GM21619 (cell line): ENCODE data around the gene UTP15.

ENCODE experiments used
- ATAC-seq: cut with Tn5 transposase; IDR thresholded peaks from one replicate; pipeline ENCODE4 v1.9.1; 2021; ENCODE audit not compliant: unreplicated experiment

The UTP15 gene

DNA sequence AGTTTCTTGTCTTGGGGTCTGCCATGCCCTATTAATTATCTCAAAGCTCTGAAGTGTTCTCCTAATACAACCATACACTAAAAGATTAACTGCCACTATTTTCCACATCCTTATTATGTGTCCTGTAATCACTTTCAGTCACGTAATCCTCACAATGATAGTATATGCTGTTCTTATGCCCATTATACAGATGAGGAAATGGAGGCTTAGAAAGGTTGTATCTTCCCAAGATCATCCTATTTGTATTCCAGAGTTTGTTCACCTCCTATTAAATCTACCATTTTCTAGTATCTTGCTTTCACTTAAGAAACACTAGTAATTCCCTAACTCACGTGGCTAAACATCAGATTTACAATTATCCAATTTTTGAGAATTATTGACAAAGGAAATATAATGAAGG lies 57.5 kb downstream of the UTP15 start:
- no peak for ATAC-seq

DNA sequence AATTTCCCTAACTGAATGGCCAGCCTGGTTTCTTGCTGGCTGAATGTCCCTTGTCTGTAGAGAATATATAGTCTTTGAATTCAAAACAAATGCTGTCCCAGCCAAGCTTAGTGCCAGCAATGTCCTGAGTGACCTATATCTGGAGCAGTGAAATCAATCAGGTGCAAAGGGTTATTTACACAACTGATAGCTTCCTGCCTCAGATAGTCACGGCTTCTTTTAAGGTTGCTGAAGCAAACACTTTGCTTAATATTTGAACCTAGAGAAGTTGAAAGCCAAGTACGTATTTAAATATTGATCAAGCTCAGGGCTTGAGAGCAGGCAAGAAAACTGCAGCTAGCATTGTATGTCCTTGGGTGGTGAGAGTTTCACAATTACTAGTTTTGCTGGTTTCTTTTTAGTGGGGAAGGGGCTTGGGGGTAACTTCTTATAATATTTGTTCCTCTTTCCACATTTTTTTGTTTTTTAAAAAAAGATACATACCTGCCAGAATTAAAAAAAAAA lies 58.4 kb downstream of the UTP15 start:
- ATAC-seq, result no peak

DNA sequence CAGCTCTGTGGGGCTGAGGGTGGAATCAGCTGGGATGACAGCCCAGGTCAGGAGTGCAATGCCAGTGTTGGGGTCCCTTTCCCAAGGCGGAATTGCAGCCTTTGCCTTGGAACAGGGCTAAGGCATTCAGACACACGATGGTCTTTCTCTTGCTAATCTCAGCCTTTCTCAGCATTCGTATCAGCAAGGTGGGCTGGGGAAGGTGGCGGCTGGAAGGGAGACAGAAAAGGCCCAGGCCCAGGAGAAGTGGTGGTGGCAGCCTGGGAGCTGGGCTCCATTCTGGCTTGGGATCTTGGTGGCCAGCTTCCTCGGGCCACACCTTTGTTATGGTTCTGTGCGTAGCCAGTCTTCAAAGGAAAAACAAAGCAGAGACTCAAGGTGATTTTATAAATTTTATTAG lies 59.3 kb downstream of the UTP15 start:
- ATAC-seq, result no peak

DNA sequence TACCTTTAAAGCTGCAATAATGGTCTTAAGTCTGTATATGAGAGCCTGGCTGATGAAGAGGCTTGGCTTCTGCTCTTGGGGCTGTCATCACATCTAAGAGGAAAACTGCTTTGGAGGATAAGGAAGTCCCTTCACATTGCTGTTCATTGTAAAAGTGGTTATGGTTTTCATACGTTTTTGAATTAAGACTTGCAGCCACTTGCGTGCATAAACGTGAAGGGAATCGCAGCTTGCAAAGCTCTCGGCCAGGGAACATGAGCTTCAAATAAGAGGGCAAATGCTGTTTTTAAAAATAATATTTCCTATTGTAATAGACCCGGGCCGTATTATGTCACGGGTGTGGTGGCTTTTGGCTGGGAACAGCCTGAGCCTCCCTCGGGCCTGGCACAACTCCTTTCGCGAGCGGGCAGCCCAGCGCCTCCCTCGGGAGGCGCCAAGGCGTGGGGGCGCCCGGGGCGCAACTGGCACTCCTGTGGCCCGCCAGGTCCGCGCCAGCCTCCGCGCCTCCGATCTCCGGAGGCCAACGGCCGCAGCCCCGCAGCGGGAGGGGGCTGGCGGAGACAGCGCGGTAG lies 59.9 kb downstream of the UTP15 start:
- ATAC-seq, result no peak

DNA sequence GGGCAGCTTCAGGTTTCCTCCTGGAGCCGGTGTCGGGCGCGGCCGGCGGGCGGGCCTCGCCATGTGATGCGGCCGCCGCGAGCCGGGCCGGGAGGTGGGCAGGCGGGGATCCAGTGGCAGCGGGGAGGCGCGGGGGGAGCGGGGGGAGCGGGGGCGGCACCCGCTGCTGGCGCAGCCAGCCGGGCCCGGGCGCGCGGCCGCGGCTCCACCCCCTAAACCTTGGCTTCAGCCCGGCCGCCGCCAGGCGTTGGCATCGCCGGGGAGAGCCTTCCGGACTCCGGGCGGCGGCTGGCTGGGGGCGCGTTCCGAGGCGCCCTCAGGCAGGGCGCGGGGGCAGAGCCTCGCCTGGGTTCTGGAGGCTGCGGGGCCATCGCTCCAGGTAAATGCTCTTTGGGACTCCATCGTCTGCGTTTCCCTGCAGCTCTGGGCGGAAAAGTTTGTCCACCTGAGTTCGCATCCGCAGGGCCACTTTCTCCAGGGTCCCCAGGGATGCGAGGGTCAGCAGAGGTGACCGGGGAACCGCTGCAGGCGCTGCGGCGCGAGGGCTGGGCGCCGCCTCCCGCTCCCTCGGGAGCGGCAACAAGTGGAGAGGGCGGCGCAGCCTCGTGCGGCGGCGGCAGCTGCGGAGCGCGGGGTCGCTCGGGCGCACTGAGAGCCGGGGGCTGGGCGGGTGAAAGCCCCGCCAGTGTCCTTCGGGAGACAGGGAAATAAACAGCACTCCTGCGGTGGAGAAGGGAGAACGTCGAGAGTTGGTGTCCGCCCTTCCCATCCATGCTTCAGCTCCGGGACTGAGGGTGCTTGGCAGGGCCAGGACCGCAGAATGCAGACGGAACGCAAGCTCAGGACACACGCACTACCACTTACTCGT lies 60.6 kb downstream of the UTP15 start, which contains the start of gene ARHGEF28:
Gene ARHGEF28, plus strand, starts transcription at position 253 of the 868 bp plus-strand sequence. CDS start 58,656 bp downstream, outside the sequence.
- peak; percentile 52 for ATAC-seq

DNA sequence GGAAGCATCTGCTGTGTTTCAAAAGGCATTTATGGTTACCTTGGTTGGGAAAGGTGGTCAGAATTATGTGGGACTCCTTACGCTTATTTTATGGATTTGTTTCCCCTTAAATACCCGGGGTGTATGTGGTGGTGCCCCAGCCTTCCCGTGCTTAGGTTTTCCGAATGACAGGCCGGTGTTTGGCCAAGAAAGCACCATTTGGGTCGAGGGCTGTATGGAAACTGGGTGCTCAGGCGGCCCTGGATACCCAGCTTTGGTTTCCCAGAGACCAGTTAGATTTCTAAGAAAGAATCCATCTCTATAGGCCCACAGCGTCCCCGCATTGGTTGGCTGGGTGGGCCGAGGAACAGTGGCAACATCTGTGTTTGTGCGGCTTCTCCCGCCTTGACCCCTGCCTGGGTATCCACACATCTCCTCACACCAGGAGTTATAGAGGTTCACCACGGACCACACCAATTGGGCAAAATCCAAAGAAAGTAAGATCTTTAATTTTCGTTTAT lies 61.3 kb downstream of the UTP15 start:
- no peak for ATAC-seq

DNA sequence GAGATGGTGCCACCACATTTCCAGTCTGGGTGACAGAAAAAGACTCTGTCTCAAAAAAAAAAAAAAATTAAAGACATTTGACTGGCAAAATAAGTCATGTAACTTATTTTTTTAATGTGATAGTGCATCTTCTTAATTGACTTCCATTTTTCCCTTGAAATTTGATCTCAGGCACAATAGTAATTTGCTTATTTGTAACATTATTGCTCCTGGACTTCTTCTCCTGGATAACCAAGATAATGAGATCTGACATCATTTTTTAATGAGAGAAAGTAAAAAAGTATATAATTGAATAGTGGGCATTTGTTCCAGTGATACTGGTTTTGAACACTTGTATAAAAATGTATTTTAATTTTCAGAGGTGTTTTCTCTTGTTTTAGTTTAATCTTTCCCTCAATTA lies 63.9 kb downstream of the UTP15 start:
- ATAC-seq, result no peak

DNA sequence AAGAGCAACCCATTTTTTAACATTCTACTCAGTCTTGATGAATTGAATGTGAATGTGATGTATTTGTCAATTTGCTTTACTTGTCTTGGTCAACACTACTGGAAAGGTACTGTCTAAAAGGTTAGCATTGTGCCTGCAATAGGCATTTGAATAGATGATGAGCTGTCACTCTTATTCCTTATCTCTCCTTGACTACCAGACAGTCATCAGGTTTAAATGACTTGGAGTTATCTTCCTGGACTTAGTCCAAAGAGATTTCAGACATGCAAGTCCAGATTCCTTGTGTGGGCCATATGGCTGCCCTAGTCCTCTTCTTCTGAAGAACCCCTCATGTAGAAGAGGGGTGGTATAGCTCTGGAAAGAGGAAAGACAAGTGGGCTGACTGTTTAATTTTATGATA lies 65.2 kb downstream of the UTP15 start:
- ATAC-seq, result no peak

DNA sequence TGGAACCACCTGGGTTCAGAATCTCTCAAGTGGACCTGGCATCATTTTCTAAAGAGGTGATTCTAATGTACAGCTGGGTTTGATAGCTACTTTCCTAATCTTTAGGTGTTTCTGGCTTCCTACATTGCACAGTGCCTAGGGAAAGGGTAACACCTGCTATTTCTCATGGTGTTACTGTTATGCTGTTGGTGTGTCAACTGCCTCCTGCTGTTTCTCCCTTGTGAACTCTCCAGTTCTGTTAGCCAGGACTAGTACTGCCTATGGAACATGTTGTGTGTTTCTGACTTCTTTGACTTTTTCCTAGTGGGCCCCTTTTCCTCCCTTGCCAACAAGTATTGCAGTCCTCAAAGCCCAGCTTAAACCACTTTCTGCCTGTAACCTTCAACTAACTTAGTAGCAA lies 66.0 kb downstream of the UTP15 start:
- ATAC-seq, result no peak
